Measurements from ENCODE around the gene LMTK3.

The LMTK3 gene

DNA sequence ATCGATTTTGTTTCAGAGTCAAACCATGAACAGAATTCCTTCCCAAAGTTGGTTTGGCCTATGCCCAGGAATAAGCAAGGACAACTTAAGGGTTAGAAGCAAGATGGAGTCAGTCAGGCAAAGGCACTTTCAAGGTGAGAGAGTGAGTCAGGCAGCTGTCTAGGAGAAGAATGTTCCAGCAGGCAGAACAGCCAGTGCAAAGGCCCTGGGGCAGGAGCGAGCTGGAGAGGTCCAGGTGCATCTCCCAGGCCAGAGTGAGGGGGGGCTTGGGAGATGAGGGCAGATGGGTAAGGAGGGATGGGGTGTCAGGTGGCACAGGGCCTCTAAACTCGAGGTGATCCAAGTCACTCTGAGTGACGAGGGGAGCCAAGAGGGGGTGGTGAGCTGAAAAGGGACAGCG is 75.0 kb downstream of the LMTK3 start:
- Histone ChIP-seq H3K27me3 (replicated peaks; ENCODE audit: control insufficient read depth, insufficient read depth, low read length, poor library complexity, severe bottlenecking) (no peaks in the 10 kb centered on the region), H3K4me3 (ENCODE audit: insufficient read depth, low read depth, low read length, poor library complexity, severe bottlenecking) (no peak overlapping the region), H3K9me3 (ENCODE audit: control insufficient read depth, low read length) (no peaks in the 10 kb centered on the region), H3K4me1 (ENCODE audit: control insufficient read depth, insufficient read depth, low read length, poor library complexity, severe bottlenecking) (no peaks in the 10 kb centered on the region), H3K27ac (ENCODE audit: insufficient read depth, low read length, poor library complexity, severe bottlenecking) (no peak overlapping the region), H3K36me3 (ENCODE audit: control insufficient read depth, insufficient read depth, low read length) (no peaks in the 10 kb centered on the region)
- no peak for DNase-seq

All from effector memory CD4-positive, alpha-beta T cell (primary cell).